Dermis microvascular lymphatic vessel endothelial cell (primary cell): ENCODE results near the gene TAAR9. TPM values are rescaled to one million over a fixed set of nuclear protein-coding genes. Genes with fewer than 3 reads are reported as not detected.
"Not testable (repeated sequence)": the region's sequence is repeated elsewhere in the genome, so short reads cannot be mapped to it uniquely, and the experiment has no call there.

ENCODE experiments used
- DNase-seq, 2 donors: peaks; one replicate each; pipeline versions ENCODE4 v3.0.0 to v3.0.0-alpha.2; 2010; ENCODE audit warnings: low read depth in 2 of 2
- total RNA-seq: library from RNA; depleted of rRNA; stranded (reverse); fragments of >200 nt; gene quantifications from 2 replicates; pipeline ENCODE4 v1.2.1, GENCODE V29; 2014

TAAR9 gene
- total RNA-seq, 1 donor from 2014 or later: not detected

GRCh38 chr6:132513831-132514545 is 24.1 kb upstream of the TAAR9 start:
- DNase-seq: no peak

- no peak for DNase-seq
Measured at GRCh38 chr6:132515386-132515785, 22.7 kb upstream of the TAAR9 start.

- DNase-seq: no peak
Measured at GRCh38 chr6:132520953-132521352, 17.1 kb upstream of the TAAR9 start.

GRCh38 chr6:132524646-132525045 is 13.4 kb upstream of the TAAR9 start:
- DNase-seq: no peak

- no peak for DNase-seq
Measured at GRCh38 chr6:132525866-132526265, 12.2 kb upstream of the TAAR9 start.

GRCh38 chr6:132526461-132526860 is 11.6 kb upstream of the TAAR9 start:
- no peak for DNase-seq

- no peak for DNase-seq
Measured at GRCh38 chr6:132527791-132528190, 10.3 kb upstream of the TAAR9 start.

GRCh38 chr6:132530293-132530974 is 7.6 kb upstream of the TAAR9 start:
- peak; percentile 54 to 77 for DNase-seq

- DNase-seq: not testable (repeated sequence)
Measured at GRCh38 chr6:132534546-132534945, 3.5 kb upstream of the TAAR9 start.

GRCh38 chr6:132537145-132537544 is 932 bp upstream of the TAAR9 start:
- DNase-seq: no peak

GRCh38 chr6:132544826-132545225 is 6.7 kb downstream of the TAAR9 start:
- DNase-seq: no peak

GRCh38 chr6:132548746-132549463 is 10.8 kb downstream of the TAAR9 start:
- DNase-seq: no peak

- DNase-seq: no peak
Measured at GRCh38 chr6:132551214-132551613, 13.1 kb downstream of the TAAR9 start.

- DNase-seq: no peak
Measured at GRCh38 chr6:132552372-132552771, 14.3 kb downstream of the TAAR9 start, which contains the start of gene TAAR8. TAAR8 (plus strand) TSS chr6:132552672; CDS start chr6:132552693, 21 bp downstream.

GRCh38 chr6:132560087-132560486 is 22.0 kb downstream of the TAAR9 start:
- not testable (repeated sequence) for DNase-seq

GRCh38 chr6:132566404-132566803 is 28.3 kb downstream of the TAAR9 start:
- DNase-seq: no peak

- DNase-seq: no peak
Measured at GRCh38 chr6:132567566-132567965, 29.5 kb downstream of the TAAR9 start.

GRCh38 chr6:132568611-132569010 is 30.5 kb downstream of the TAAR9 start:
- DNase-seq: no peak

GRCh38 chr6:132569170-132569569 is 31.1 kb downstream of the TAAR9 start:
- DNase-seq: no peak

- DNase-seq: no peak
Measured at GRCh38 chr6:132570221-132570777, 32.2 kb downstream of the TAAR9 start, which contains the start of gene TAAR6. TAAR6 (plus strand) TSS chr6:132570322; CDS start chr6:132570322, 0 bp downstream.

GRCh38 chr6:132571774-132572173 is 33.7 kb downstream of the TAAR9 start:
- DNase-seq: no peak

- no peak for DNase-seq
Measured at GRCh38 chr6:132584698-132585097, 46.6 kb downstream of the TAAR9 start.
